ENCODE results near the gene MSANTD2.

GRCh38 chr11:124812876-124813275 is 12.7 kb upstream of the MSANTD2 start:
- TF ChIP-seq, protein P1, sequence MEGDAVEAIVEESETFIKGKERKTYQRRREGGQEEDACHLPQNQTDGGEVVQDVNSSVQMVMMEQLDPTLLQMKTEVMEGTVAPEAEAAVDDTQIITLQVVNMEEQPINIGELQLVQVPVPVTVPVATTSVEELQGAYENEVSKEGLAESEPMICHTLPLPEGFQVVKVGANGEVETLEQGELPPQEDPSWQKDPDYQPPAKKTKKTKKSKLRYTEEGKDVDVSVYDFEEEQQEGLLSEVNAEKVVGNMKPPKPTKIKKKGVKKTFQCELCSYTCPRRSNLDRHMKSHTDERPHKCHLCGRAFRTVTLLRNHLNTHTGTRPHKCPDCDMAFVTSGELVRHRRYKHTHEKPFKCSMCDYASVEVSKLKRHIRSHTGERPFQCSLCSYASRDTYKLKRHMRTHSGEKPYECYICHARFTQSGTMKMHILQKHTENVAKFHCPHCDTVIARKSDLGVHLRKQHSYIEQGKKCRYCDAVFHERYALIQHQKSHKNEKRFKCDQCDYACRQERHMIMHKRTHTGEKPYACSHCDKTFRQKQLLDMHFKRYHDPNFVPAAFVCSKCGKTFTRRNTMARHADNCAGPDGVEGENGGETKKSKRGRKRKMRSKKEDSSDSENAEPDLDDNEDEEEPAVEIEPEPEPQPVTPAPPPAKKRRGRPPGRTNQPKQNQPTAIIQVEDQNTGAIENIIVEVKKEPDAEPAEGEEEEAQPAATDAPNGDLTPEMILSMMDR (IDR thresholded peaks at IDR 0.05; ENCODE audit: insufficient read depth, low read length), result no peak
- TF ChIP-seq GABPA (IDR thresholded peaks at IDR 0.05; ENCODE audit: low read depth) (no peak), POLR2AphosphoS5 (IDR thresholded peaks at IDR 0.05; ENCODE audit: low read depth) (no peak), REST (IDR thresholded peaks at IDR 0.05; ENCODE audit: insufficient replicate concordance, low read depth) (no peak), SPI1 (IDR thresholded peaks at IDR 0.05; ENCODE audit: borderline replicate concordance, low read depth) (no peak)
